Chondrocyte (in vitro differentiated cells): ENCODE data around the gene RNF5. TPM values are rescaled to one million over a fixed set of nuclear protein-coding genes. Genes with fewer than 3 reads are reported as not detected.
"Not testable (repeated sequence)": the region's sequence is repeated elsewhere in the genome, so short reads cannot be mapped to it uniquely, and the experiment has no call there.

Experiments
- DNase-seq: peaks from one replicate; pipeline ENCODE4 v3.0.0; 2021; ENCODE audit warnings: mixed read lengths, low spot score
- H3K27ac Mint-ChIP-seq: one replicate; pipeline ENCODE4 v1.8.0; 2021; ENCODE audit warnings: mild to moderate bottlenecking, moderate library complexity, mixed read lengths; ENCODE audit not compliant: unreplicated experiment
- H3K27me3 Mint-ChIP-seq: 2 replicates; pipeline ENCODE4 v1.8.0; 2021; ENCODE audit warnings: low read depth, mixed read lengths
- H3K36me3 Mint-ChIP-seq: 2 replicates; pipeline ENCODE4 v1.8.0; 2021; ENCODE audit warnings: low read depth, mixed read lengths
- H3K4me1 Mint-ChIP-seq: 2 replicates; pipeline ENCODE4 v1.8.0; 2021; ENCODE audit warnings: low read depth, mild to moderate bottlenecking, mixed read lengths
- H3K4me3 Mint-ChIP-seq: one replicate; pipeline ENCODE4 v1.8.0; 2021; ENCODE audit warnings: mild to moderate bottlenecking, moderate library complexity, mixed read lengths; ENCODE audit not compliant: unreplicated experiment
- H3K9me3 Mint-ChIP-seq: 2 replicates; pipeline ENCODE4 v1.8.0; 2021; ENCODE audit warnings: low read depth, mixed read lengths
- CTCF ChIP-seq: fragments of 200-600 bp; sonication (generic); IDR thresholded peaks from 2 replicates; pipeline ENCODE4 v1.5.0; 2021; ENCODE audit warnings: antibody characterized with exemption, mild to moderate bottlenecking, moderate library complexity
- total RNA-seq: library from RNA; stranded (reverse); gene quantifications from 3 replicates; pipeline ENCODE4 v1.2.1, GENCODE V29; 2021

RNF5 gene
- total RNA-seq, 1 donor from 2014 or later, result 45.2 TPM

GRCh38 chr6:32181915-32182529 lies 3.8 kb downstream of the RNF5 start:
- Mint-ChIP-seq H3K27me3 (no peaks in the 10 kb centered on the region), H3K36me3 (peaks cover 15% of the 10 kb centered on the region), H3K4me1 (peaks cover 41% of the 10 kb centered on the region), H3K4me3 (no peak overlapping the region), H3K27ac (peak overlapping the region; percentile 45), H3K9me3 (no peaks in the 10 kb centered on the region)
- DNase-seq, result peak; percentile 74
- TF ChIP-seq CTCF, result no peak

- peaks cover 41% of the 10 kb centered on the region for H3K4me1 Mint-ChIP-seq
- H3K27me3 Mint-ChIP-seq, result no peaks in the 10 kb centered on the region
- no peaks in the 10 kb centered on the region for H3K9me3 Mint-ChIP-seq
- no peak for TF ChIP-seq CTCF
- peaks cover 15% of the 10 kb centered on the region for H3K36me3 Mint-ChIP-seq
- peak overlapping the region; percentile 45 for H3K27ac Mint-ChIP-seq
- peak; percentile 71 for DNase-seq
- H3K4me3 Mint-ChIP-seq, result no peak overlapping the region
Measured at GRCh38 chr6:32182555-32182981, 4.4 kb downstream of the RNF5 start.

GRCh38 chr6:32183030-32183429 lies 4.8 kb downstream of the RNF5 start:
- H3K27me3 Mint-ChIP-seq, result no peaks in the 10 kb centered on the region
- H3K4me1 Mint-ChIP-seq, result peaks cover 44% of the 10 kb centered on the region
- H3K9me3 Mint-ChIP-seq, result no peaks in the 10 kb centered on the region
- peaks cover 17% of the 10 kb centered on the region for H3K36me3 Mint-ChIP-seq
- no peak for TF ChIP-seq CTCF
- no peak overlapping the region for H3K27ac Mint-ChIP-seq
- no peak for DNase-seq
- no peak overlapping the region for H3K4me3 Mint-ChIP-seq

- Mint-ChIP-seq H3K9me3 (no peaks in the 10 kb centered on the region), H3K27ac (peak overlapping the region; percentile 8), H3K27me3 (no peaks in the 10 kb centered on the region), H3K4me3 (no peak overlapping the region), H3K36me3 (peaks cover 17% of the 10 kb centered on the region), H3K4me1 (peaks cover 48% of the 10 kb centered on the region)
- no peak for TF ChIP-seq CTCF
- DNase-seq, result peak; percentile 46
Measured at GRCh38 chr6:32183483-32184083, 5.4 kb downstream of the RNF5 start.

- Mint-ChIP-seq H3K9me3 (no peaks in the 10 kb centered on the region), H3K27ac (peak within 1 kb of the TSS; percentile 17), H3K4me1 (peaks cover 48% of the 10 kb centered on the region), H3K4me3 (no peak within 1 kb of the TSS), H3K27me3 (no peaks in the 10 kb centered on the region), H3K36me3 (peaks cover 17% of the 10 kb centered on the region)
- no peak for TF ChIP-seq CTCF
- DNase-seq, result peak; percentile 56
Measured at GRCh38 chr6:32184084-32184640, 6.0 kb downstream of the RNF5 start, which contains the start of gene AGER. Gene AGER (minus strand): TSS chr6:32184253. CDS start chr6:32184222, 31 bp downstream.

- H3K4me1 Mint-ChIP-seq, result peaks cover 42% of the 10 kb centered on the region
- DNase-seq, result peak; percentile 48
- not testable (repeated sequence) for H3K9me3 Mint-ChIP-seq, H3K4me3 Mint-ChIP-seq, H3K27me3 Mint-ChIP-seq
- H3K27ac Mint-ChIP-seq, result peak overlapping the region; percentile 78
- peaks cover 11% of the 10 kb centered on the region for H3K36me3 Mint-ChIP-seq
Measured at GRCh38 chr6:32185681-32186131, 7.5 kb downstream of the RNF5 start.

GRCh38 chr6:32186151-32186840 lies 8.1 kb downstream of the RNF5 start:
- Mint-ChIP-seq H3K4me1 (peaks cover 46% of the 10 kb centered on the region), H3K27ac (peak overlapping the region; percentile 78)
- H3K9me3 Mint-ChIP-seq, H3K27me3 Mint-ChIP-seq, H3K4me3 Mint-ChIP-seq, H3K36me3 Mint-ChIP-seq: not testable (repeated sequence)
- DNase-seq, result peak; percentile 63
